Activated T-cell treated with anti-CD3 and anti-CD28 coated beads for 4 hours (primary cell): ENCODE results near the gene HERC3.

Source experiments
- DNase-seq: peaks from one replicate; pipeline ENCODE4 v3.0.0-alpha.2; 2020

Gene HERC3

DNA sequence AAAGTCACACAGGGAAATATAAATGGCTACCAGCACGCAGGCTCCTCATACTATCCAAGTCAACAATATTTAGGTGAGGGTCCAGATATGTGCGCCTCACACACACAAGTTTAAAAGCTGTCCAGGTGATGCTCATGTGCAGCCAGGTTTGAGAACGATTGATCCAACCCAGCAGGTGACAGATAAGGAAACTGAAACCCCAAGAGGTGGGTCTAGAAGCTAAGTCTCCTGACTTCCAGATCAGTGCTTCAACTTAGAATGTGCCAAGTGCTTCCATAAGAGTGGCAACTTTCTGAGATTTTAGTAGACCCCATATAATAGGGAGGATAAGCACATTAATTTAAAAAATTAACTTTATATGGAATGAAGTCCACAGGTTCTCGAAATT, 159.8 kb downstream of the HERC3 start:
- DNase-seq: no peak

DNA sequence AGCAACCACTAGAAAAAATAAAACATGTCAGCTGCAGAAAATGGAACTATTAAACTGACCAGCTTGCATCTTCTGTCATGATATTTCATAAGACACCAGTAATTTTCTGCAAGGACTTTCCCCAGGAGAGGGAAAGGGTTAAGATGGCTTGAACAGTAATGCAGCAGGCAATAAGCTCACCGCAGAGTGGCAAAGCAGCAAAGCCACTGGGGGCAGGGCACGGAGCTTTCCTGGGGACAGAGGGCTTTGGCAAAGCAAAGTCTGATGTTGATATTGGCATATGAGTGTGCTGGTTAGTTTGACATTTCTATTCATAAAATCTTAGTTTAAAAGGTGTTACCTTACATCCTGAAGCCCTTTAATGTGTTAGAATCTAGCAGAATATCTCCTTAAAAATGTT, 160.5 kb downstream of the HERC3 start:
- DNase-seq: no peak

DNA sequence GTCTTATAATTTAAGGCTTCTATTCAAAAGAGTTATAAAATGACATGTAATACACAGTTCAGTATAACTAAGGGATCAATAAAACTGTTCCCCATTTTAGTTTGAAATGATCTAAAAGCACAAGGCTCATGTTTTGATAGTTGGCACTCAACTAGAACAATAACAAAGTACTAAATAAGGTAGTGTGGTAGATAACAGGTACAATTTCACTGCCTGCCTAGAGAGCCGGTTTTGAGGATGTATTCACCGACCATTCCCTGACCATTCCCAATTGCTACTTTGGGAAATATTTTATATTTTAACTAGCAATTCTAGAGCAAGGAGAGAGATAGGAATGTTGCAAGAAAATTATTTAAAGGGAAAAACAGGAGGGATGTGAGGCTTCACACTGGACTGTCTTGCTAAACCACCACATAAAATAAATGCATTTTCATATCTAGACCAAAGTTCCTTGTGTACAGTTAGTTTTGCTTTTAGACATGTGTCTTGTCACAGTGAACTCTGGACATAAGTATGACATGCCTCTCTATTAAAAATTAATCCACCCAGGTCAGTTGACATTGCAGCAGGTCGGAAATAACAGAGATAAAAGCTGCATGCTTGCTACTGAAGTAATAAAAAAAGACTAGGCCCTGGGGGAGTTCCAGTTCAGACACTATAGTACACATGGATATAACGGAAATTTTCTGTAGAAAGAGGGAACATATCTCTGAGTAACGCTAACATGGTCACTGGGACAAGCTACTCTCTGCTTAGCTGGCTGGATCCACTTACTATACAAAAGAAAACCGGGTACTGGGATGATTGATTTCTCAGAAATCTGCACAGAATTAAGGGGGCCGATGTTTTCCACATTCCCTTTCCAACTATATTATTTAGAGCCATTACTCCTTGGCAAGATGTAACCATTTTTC, 161.6 kb downstream of the HERC3 start:
- DNase-seq: no peak

DNA sequence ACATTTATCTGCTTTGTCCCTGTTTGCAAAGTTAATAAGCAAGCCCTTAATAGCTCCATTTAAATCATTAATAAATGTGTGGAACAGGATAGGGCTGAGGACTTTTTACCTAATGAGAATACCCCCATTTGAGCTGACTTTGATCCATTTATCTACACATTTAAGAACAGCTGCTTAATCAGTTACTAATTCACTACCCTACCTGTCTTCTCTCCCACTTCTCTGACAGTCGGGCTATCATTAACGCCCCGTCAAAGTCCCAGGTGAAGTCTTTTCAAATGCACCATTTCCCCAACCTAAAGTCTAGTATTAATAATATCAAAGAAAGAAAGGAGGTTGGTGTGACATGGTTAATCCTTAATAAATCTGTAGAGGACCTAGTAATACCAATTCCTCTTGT, 162.5 kb downstream of the HERC3 start:
- DNase-seq: no peak

DNA sequence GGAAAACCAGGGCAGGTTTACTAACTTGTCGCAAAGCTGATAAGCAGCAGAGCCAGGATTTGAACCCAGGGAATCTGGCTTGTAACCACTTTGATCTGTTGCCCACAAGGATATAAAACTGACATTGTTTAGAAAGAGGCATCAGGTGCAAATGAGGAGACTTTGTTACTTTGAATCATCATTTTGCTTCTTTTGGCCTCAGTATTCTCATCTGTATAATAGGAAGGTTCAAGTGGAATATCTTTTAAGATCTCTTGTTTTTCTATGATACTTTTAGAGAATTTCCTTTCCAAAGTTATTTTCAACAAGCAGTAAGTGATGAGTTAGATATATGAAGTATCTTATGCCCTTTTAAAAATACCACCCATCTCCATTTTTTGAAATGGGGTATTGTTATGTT, 163.2 kb downstream of the HERC3 start:
- no peak for DNase-seq

DNA sequence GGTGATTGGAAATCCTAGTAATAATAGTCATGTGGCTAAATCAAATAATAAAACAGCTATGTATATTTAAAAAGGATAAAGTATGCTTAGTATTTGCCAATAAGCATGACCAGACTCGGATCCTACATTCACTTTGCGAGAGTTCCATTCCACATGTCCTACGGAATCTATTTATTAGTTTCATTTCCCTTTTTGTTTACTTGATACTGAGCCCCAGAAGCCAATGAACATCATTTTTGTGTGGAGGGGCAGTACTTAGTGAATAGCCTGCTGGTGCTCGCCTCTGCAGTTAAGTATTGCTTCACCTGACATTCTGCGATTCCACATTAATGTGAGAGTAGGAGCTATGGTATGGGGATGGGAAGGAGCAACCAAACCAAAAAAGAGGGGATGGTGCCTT, 163.9 kb downstream of the HERC3 start:
- no peak for DNase-seq

DNA sequence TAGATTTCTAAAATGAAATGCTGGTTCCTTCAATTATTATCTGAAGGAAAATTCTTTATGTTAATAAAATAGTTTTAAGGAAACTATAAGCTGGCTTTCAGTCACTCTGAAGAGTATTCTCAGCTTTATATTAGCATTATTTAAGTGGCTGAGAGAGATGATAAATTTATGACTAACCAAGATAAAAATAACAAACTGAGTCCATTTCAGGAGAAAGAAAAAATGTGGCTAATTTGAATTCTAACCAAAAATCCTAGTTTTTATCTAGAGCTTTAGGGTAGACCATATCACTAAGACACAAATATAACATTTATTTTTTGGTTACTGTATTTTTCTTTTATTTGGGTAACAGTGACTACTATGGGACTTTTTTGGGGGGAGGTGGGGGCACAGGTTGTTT, 164.8 kb downstream of the HERC3 start:
- no peak for DNase-seq

DNA sequence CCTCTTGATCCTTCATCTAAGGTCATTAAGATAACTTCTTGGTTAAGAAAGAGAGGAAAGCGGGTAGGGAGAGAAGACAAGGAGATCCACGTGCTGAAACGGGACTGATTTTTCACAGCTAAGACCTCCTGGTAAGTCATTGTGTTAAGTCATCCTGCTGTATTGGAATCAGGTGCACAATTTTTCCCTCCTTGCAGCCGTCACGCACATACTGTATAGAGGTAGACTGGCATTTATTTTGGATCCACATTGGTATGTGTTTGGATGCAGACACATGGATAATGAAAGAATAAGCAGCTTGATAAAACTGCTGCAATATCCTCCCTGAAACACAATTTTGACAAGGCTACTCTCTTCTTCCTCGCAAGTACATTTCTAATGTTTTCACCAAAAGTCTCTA, 165.5 kb downstream of the HERC3 start:
- no peak for DNase-seq
